ENCODE measurements around the gene SPESP1. TPM values are rescaled to one million over a fixed set of nuclear protein-coding genes. Genes with fewer than 3 reads are reported as not detected.

SPESP1 gene
- polyA plus RNA-seq, 1 of the 3 experiments (the other 2 are of a cell fraction) = not detected

- Histone ChIP-seq H3K4me3 (ENCODE audit: low read depth in 2 of 2, low read length in 1 of 2) (no peak overlapping the region), H3K9ac (no peak overlapping the region), H3F3A (replicated peaks; ENCODE audit: insufficient read depth) (no peaks in the 10 kb centered on the region), H3K36me3 (replicated peaks in 1 of 2; ENCODE audit: control insufficient read depth in 1 of 2, insufficient read depth in 2 of 2, low read length in 1 of 2) (no peaks in the 10 kb centered on the region), H3K9me2 (no peaks in the 10 kb centered on the region), H2AFZ (ENCODE audit: low read depth) (no peak overlapping the region), H3K79me2 (ENCODE audit: insufficient read depth) (no peaks in the 10 kb centered on the region), H3K27me3 (ENCODE audit: insufficient read depth) (peaks cover 6% of the 10 kb centered on the region; the same call in 1 of the 2 replicates), H4K20me1 (ENCODE audit: insufficient read depth) (no peaks in the 10 kb centered on the region), H3K27ac (ENCODE audit: low read depth in 2 of 2, low read length in 1 of 2) (peak overlapping the region in 1 of 2 experiments; percentile 94; a peak in 2 of 4 replicates), H3K4me1 (ENCODE audit: control insufficient read depth in 1 of 2, insufficient read depth in 2 of 2, low read depth in 1 of 2, low read length in 1 of 2) (peaks cover 0 to 30% of the 10 kb centered on the region in 2 experiments; a peak in 2 of 4 replicates), H3K4me2 (no peak overlapping the region), H3K9me3 (no peaks in the 10 kb centered on the region)
- DNase-seq = no peak
- ChIA-PET POLR2A (no interaction called here), CTCF (interaction anchor here (0.7 to 2.6 kb wide), 4 partner anchors 9 to 66 kb away, joined by 3 to 10 read pairs (median 3); partner anchors contain the start of gene NOX5)
- TF ChIP-seq RXRA (IDR thresholded peaks at IDR 0.05; ENCODE audit: borderline replicate concordance, low read depth) (no peak), NFIC (IDR thresholded peaks at IDR 0.05; ENCODE audit: borderline replicate concordance) (no peak), CTCF (IDR thresholded peaks at IDR 0.05) (no peak), ELF1 (IDR thresholded peaks at IDR 0.05) (no peak), MXI1 (IDR thresholded peaks at IDR 0.05; ENCODE audit: low read depth, low read length) (no peak), FOXJ3 (CRISPR knock-in tag; IDR thresholded peaks at IDR 0.05) (no peak), IRF3 (IDR thresholded peaks at IDR 0.05; ENCODE audit: low read depth, low read length) (no peak), RAD21 (IDR thresholded peaks at IDR 0.05; ENCODE audit: low read length) (no peak), RCOR1 (IDR thresholded peaks at IDR 0.05; ENCODE audit: low read length) (no peak), EZH2phosphoT487 (IDR thresholded peaks at IDR 0.05; ENCODE audit: borderline replicate concordance, low read depth) (no peak), CHD2 (IDR thresholded peaks at IDR 0.05; ENCODE audit: low read length, partially characterized antibody) (no peak), FOXM1 (IDR thresholded peaks at IDR 0.05; ENCODE audit: low read depth) (no peak), RFX5 (IDR thresholded peaks at IDR 0.05; ENCODE audit: low read length) (no peak), ZBTB33 (IDR thresholded peaks at IDR 0.05; ENCODE audit: borderline replicate concordance, low read depth) (no peak), SMC3 (IDR thresholded peaks at IDR 0.05; ENCODE audit: low read depth, low read length) (no peak)
- TF ChIP-seq, protein P1, sequence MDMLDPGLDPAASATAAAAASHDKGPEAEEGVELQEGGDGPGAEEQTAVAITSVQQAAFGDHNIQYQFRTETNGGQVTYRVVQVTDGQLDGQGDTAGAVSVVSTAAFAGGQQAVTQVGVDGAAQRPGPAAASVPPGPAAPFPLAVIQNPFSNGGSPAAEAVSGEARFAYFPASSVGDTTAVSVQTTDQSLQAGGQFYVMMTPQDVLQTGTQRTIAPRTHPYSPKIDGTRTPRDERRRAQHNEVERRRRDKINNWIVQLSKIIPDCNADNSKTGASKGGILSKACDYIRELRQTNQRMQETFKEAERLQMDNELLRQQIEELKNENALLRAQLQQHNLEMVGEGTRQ (IDR thresholded peaks at IDR 0.05; ENCODE audit: borderline replicate concordance, low read depth, low read length) = no peak
- 37% methylated on average over 5 of the region's 5 CpGs for WGBS (ENCODE audit: low lambda C conversion rate)
These were observed 60.7 kb downstream of the SPESP1 start for GRCh38 chr15:68990992-68991500.
